NB4 (cell line): ENCODE measurements around the gene GJD3.

ENCODE experiments used
- DNase-seq: peaks from one replicate; pipeline ENCODE4 v3.0.0; 2010; ENCODE audit warnings: low read depth
- H3K4me3 ChIP-seq: one replicate; pipeline ENCODE4 v1.5.1; 2011; ENCODE audit warnings: mild to moderate bottlenecking, low read depth, low read length, moderate library complexity
- MYC ChIP-seq: IDR thresholded peaks from 2 replicates; pipeline ENCODE4 v1.6.1; 2011; ENCODE audit warnings: low read depth, low read length
- POLR2A ChIP-seq: IDR thresholded peaks from 2 replicates; pipeline ENCODE4 v1.6.1; 2011; ENCODE audit warnings: mild to moderate bottlenecking; ENCODE audit not compliant: insufficient read length; ENCODE audit errors: extremely low read depth
- TF ChIP-seq, protein P1 (sequence below): IDR thresholded peaks from 2 replicates; pipeline ENCODE4 v1.6.1; 2011; ENCODE audit warnings: low read depth, low read length
- TF ChIP-seq, protein P2 (sequence below): IDR thresholded peaks from one replicate; pipeline ENCODE4 v1.5.1; 2012; ENCODE audit warnings: low read depth, low read length

GJD3 gene

GRCh38 chr17:40345994-40346764 lies 18.4 kb downstream of the GJD3 start:
- no peak overlapping the region for H3K4me3 ChIP-seq
- DNase-seq = no peak
- no peak for TF ChIP-seq MYC
- no peak for TF ChIP-seq POLR2A
- TF ChIP-seq, protein P1, sequence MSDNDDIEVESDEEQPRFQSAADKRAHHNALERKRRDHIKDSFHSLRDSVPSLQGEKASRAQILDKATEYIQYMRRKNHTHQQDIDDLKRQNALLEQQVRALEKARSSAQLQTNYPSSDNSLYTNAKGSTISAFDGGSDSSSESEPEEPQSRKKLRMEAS = no peak
- TF ChIP-seq, protein P2, sequence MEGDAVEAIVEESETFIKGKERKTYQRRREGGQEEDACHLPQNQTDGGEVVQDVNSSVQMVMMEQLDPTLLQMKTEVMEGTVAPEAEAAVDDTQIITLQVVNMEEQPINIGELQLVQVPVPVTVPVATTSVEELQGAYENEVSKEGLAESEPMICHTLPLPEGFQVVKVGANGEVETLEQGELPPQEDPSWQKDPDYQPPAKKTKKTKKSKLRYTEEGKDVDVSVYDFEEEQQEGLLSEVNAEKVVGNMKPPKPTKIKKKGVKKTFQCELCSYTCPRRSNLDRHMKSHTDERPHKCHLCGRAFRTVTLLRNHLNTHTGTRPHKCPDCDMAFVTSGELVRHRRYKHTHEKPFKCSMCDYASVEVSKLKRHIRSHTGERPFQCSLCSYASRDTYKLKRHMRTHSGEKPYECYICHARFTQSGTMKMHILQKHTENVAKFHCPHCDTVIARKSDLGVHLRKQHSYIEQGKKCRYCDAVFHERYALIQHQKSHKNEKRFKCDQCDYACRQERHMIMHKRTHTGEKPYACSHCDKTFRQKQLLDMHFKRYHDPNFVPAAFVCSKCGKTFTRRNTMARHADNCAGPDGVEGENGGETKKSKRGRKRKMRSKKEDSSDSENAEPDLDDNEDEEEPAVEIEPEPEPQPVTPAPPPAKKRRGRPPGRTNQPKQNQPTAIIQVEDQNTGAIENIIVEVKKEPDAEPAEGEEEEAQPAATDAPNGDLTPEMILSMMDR = no peak

- no peak overlapping the region for H3K4me3 ChIP-seq
- TF ChIP-seq, protein P1 = peak; percentile 87
- TF ChIP-seq MYC (peak; percentile 63; the same call in 1 of the 2 replicates), POLR2A (no peak)
- TF ChIP-seq, protein P2 = no peak
- peak; percentile 76 for DNase-seq
Observed at GRCh38 chr17:40345161-40345993, 19.2 kb downstream of the GJD3 start.

- DNase-seq = no peak
- H3K4me3 ChIP-seq = no peak overlapping the region
- TF ChIP-seq, protein P1 = no peak
- TF ChIP-seq, protein P2 = no peak
- no peak for TF ChIP-seq MYC
- TF ChIP-seq POLR2A = no peak
Observed at GRCh38 chr17:40344421-40345160, 19.9 kb downstream of the GJD3 start.

DNA sequence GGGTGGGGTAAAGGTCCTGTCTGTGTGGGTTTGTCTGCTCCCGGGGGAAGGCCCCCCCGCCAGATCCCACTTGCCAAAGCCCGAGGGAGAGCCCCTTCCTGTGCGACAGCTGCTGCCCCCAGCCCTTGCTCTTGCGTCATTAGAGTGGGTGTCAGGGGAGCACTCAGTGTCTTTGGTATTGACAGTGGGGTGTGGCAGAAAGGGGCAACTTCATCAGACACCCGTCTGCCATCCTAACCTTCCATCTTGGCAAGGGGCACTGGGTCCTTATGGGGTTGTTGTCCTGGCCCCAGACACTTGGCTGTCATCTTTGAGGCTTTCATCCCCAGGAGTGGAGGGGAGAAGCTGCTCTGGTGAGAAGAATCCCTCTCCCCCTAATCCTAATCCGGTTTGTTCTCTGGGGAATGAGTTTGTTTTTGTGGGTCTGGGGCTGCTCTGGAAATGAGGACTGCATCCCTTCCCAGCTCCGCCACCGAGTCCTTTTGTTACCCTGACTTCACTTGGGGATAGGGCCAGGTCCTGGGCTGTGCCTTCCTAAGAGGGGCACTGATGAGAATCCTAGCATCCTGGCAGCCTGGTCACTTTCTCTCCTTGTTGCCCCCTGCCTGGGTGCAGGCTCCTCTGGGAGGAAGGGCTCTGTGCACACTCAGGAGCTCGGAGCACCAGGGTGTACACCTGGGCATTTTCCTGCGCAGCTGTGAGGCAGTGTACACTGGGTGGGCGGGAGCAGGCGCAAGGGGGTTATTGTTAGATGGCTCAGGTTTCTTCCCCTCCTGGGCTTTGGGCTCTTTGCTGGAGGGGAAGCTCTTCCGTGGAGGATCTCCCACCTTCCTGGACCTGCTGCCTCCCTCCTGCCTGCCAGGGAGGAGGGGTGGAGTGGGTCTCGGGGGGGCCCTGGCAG lies 21.1 kb downstream of the GJD3 start:
- TF ChIP-seq, protein P2 = no peak
- TF ChIP-seq, protein P1 = no peak
- TF ChIP-seq MYC (no peak), POLR2A (no peak)
- H3K4me3 ChIP-seq = no peak overlapping the region
- peak; percentile 77 for DNase-seq
